GM12801 (cell line): ENCODE results near the gene ASTN1.

Experiments
- CTCF ChIP-seq: IDR thresholded peaks from one replicate; pipeline ENCODE4 v1.5.1; 2011; ENCODE audit warnings: control low read depth; ENCODE audit not compliant: insufficient read length; ENCODE audit errors: extremely low read depth

ASTN1 gene

GRCh38 chr1:177164380-177165068, at the start of gene ASTN1:
ASTN1 (minus strand) TSS chr1:177164712; CDS start chr1:177164676, 36 bp downstream.
- no peak for TF ChIP-seq CTCF

- TF ChIP-seq CTCF: no peak
Measured at GRCh38 chr1:177211231-177211630, 46.7 kb upstream of the ASTN1 start.

- no peak for TF ChIP-seq CTCF
Measured at GRCh38 chr1:177210071-177210470, 45.6 kb upstream of the ASTN1 start.

GRCh38 chr1:177209357-177209756, 44.8 kb upstream of the ASTN1 start:
- no peak for TF ChIP-seq CTCF

- TF ChIP-seq CTCF: no peak
Measured at GRCh38 chr1:177208920-177209319, 44.4 kb upstream of the ASTN1 start.

- TF ChIP-seq CTCF: no peak
Measured at GRCh38 chr1:177206831-177207355, 42.4 kb upstream of the ASTN1 start.

GRCh38 chr1:177200290-177200689, 35.8 kb upstream of the ASTN1 start:
- TF ChIP-seq CTCF: no peak
